Fibroblast of skin of right quadriceps (primary cell): Measurements from ENCODE around the gene GTF3A.
A peak's percentile ranks its signal among the peaks of the same experiment; 100 is the strongest.
"Not testable (repeated sequence)": the region's sequence is repeated elsewhere in the genome, so short reads cannot be mapped to it uniquely, and the experiment has no call there.

ENCODE experiments used
- DNase-seq: peaks from one replicate; pipeline ENCODE4 v3.0.0-alpha.2; 2013

Gene GTF3A

GRCh38 chr13:27424246-27425157 is at the start of gene GTF3A:
GTF3A (plus strand) TSS chr13:27424619.
- peak; percentile 84 for DNase-seq

GRCh38 chr13:27374650-27375049 is 49.8 kb upstream of the GTF3A start:
- peak; percentile 80 for DNase-seq

GRCh38 chr13:27375686-27376326 is 48.6 kb upstream of the GTF3A start:
- peak; percentile 66 for DNase-seq

- DNase-seq: no peak
Measured at GRCh38 chr13:27379126-27379525, 45.3 kb upstream of the GTF3A start.

GRCh38 chr13:27379694-27380641 is 44.5 kb upstream of the GTF3A start:
- DNase-seq: peak; percentile 37

GRCh38 chr13:27381601-27382000 is 42.8 kb upstream of the GTF3A start:
- DNase-seq: no peak

- DNase-seq: no peak
Measured at GRCh38 chr13:27383104-27383921, 41.1 kb upstream of the GTF3A start.

- no peak for DNase-seq
Measured at GRCh38 chr13:27384285-27384684, 40.1 kb upstream of the GTF3A start.

GRCh38 chr13:27388241-27388640 is 36.2 kb upstream of the GTF3A start:
- DNase-seq: no peak

GRCh38 chr13:27389891-27390290 is 34.5 kb upstream of the GTF3A start:
- DNase-seq: no peak

GRCh38 chr13:27391471-27391870 is 32.9 kb upstream of the GTF3A start:
- no peak for DNase-seq

- no peak for DNase-seq
Measured at GRCh38 chr13:27393101-27393500, 31.3 kb upstream of the GTF3A start.

GRCh38 chr13:27395007-27395510 is 29.4 kb upstream of the GTF3A start:
- no peak for DNase-seq

- no peak for DNase-seq
Measured at GRCh38 chr13:27396252-27396846, 28.1 kb upstream of the GTF3A start.

GRCh38 chr13:27398360-27398759 is 26.1 kb upstream of the GTF3A start:
- DNase-seq: no peak

GRCh38 chr13:27400405-27400804 is 24.0 kb upstream of the GTF3A start:
- not testable (repeated sequence) for DNase-seq

GRCh38 chr13:27401210-27401609 is 23.2 kb upstream of the GTF3A start:
- no peak for DNase-seq

GRCh38 chr13:27403203-27403678 is 21.2 kb upstream of the GTF3A start:
- DNase-seq: peak; percentile 84

- no peak for DNase-seq
Measured at GRCh38 chr13:27403727-27404385, 20.6 kb upstream of the GTF3A start.

GRCh38 chr13:27404680-27405079 is 19.7 kb upstream of the GTF3A start:
- DNase-seq: no peak
